ENCODE measurements around the gene TBX4.
A peak's percentile ranks its signal among the peaks of the same experiment; 100 is the strongest.

Gene TBX4

DNA sequence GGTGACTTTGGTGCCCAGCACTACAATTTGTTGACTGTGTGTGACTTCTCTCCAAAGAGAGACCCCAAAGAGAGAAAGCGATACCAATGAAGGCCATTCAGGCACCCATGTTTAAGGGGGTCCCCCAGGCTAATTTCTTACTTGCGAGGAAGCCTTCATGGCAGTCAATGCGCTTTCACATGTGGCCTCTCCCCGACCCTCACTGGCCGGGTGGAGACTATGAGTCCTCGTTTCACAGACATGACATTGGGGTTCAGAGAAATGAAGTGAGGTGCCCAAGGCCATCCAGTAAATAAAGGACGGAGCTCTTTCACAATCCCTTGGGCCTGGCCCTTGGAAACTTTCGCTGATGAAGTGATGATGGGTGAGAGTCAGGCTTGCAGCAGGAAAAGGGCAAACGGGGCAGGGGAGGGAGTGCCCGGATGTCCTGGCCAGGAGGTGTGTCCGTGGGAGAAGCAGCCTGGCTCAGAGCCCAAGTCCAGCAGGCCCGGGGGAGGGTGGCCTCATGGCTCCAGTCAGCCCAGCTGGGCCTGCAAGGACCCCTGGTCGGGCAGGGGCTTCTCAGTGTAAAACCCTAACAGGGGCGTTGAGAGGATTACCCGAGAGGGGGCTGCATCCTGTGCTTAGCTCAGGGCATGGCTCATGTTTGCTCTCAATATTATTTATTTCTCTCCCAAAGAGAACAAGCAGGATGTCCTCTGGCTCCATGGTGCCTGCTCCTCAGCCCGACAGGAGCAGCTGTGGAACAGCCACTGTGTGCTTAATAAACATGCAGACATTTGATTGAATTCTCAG, 37.9 kb upstream of the TBX4 start:
- H3K4me3 ChIP-seq (ENCODE audit: low read depth, low read length), result no peak overlapping the region
- TF ChIP-seq, protein P1, sequence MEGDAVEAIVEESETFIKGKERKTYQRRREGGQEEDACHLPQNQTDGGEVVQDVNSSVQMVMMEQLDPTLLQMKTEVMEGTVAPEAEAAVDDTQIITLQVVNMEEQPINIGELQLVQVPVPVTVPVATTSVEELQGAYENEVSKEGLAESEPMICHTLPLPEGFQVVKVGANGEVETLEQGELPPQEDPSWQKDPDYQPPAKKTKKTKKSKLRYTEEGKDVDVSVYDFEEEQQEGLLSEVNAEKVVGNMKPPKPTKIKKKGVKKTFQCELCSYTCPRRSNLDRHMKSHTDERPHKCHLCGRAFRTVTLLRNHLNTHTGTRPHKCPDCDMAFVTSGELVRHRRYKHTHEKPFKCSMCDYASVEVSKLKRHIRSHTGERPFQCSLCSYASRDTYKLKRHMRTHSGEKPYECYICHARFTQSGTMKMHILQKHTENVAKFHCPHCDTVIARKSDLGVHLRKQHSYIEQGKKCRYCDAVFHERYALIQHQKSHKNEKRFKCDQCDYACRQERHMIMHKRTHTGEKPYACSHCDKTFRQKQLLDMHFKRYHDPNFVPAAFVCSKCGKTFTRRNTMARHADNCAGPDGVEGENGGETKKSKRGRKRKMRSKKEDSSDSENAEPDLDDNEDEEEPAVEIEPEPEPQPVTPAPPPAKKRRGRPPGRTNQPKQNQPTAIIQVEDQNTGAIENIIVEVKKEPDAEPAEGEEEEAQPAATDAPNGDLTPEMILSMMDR (IDR thresholded peaks at IDR 0.05; ENCODE audit: insufficient read depth, low read depth, low read length, missing control alignments), result no peak
- no peak for DNase-seq (ENCODE audit: low read depth)

DNA sequence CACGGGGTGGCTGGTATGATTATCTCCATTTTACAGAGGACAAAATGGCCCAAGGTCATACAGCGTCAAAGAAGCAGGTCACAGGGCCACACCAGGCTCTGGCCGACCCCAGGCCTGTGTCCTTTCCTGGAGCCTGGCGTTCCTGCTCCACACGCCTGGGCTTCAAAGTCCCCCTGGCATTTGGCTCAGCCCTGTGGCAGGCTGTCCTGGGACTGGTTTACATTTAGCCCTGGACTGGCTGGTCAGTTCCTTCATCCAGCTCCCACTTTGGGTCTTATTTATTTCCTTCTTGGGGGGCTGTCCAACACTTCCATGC, 37.3 kb upstream of the TBX4 start:
- no peak overlapping the region for H3K4me3 ChIP-seq (ENCODE audit: low read depth, low read length)
- no peak for DNase-seq (ENCODE audit: low read depth)
- TF ChIP-seq, protein P1 (IDR thresholded peaks at IDR 0.05; ENCODE audit: insufficient read depth, low read depth, low read length, missing control alignments), result no peak

DNA sequence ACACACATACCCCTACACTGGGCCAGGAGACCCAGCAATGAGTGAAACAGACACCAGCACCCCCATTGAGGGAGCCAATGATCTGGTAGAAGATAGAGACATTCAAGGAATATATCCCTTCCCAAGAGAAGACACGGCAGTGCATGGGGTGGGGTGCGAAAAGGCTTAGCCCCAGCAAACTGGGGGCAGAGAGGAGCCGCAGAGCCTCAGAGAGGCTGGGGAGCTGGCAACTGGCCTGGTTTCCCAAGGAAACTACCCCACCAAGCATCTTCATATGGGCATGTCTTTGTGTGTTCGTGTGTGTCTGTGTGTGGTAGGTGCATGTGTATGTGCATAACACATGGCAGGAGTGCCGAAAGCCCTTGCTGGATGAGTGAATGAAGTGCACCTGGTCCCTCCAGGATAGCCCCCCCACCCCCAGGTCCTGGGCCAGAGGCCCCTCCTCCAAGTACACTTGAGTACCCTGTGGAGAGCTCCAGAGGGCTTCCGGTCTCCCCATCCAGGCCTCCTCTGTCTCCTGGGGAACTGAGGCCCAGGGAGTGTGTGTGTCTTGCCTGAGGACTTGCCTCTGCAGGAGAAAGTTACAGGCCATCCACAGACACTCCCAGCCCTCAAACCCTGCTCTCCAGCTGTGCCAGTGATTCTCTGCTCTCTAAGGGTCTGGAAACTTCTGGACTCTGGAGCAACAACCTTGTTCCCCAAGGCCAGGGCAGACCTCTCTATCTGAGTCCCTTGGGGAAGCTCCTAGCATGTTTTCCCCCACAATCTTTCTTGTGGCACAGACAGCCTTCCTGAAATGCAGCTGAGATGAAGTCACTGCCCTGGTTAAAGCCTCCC, 36.6 kb upstream of the TBX4 start:
- TF ChIP-seq, protein P1 (IDR thresholded peaks at IDR 0.05; ENCODE audit: insufficient read depth, low read depth, low read length, missing control alignments), result no peak
- no peak overlapping the region for H3K4me3 ChIP-seq (ENCODE audit: low read depth, low read length)
- no peak for DNase-seq (ENCODE audit: low read depth)

DNA sequence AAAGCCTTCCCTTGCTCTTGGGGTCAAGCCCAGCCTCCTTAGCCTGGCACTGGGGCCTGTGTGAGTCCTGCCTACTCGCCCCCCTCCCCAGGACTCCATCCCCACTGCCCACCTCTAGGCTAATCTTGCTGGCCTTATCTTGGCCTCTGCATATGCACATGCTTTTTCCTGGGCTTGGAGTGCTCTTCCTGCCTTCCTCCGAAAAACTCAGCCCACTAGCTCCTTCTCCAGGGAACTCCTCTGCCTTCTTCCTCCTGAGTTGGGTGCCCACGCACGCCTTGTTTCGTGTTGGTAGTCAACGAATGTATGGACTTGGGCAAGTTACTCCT, 36.0 kb upstream of the TBX4 start:
- TF ChIP-seq, protein P1 (IDR thresholded peaks at IDR 0.05; ENCODE audit: insufficient read depth, low read depth, low read length, missing control alignments), result no peak
- no peak overlapping the region for H3K4me3 ChIP-seq (ENCODE audit: low read depth, low read length)
- no peak for DNase-seq (ENCODE audit: low read depth)

DNA sequence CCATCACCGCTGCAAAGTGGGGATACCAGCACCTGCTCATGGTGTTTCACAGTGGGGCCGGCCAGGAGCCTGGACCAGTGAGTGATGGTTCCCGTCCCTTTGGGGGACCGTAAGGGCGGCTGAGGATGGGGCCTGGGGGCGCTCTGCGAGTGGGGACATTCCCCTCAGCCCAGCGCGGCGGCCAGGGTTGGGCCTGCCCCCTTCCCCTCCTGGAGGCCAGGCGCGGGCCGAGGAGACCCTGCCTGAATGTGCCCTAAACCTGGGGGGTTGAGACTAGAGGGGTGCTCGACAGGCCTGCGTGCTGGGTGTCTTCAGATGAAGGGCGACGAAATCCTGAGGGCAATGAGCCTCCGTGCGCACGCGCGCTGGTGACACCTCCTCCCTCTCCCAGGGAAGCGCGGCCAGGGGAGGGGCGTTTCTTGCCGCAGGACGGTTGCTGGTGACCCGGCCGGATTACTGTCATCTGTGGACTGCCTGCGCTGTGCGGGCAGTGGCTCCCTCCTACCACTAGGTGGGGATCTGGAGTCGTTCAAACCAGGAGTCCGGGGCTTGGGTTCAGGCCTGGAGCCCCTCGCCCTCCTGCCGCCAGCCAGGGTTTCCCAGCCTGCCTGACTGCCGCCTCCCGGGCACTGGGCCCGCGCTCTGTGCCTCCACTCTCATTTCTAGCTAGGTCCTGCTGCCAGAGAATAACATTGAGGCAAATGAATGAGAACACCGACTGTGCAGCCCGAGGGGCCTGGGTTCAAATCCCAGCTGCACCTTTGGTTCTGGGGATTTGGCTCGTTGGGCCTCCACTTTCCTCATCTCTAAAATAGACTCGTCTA, 35.5 kb upstream of the TBX4 start:
- TF ChIP-seq, protein P1 (IDR thresholded peaks at IDR 0.05; ENCODE audit: insufficient read depth, low read depth, low read length, missing control alignments), result peak; percentile 95
- no peak overlapping the region for H3K4me3 ChIP-seq (ENCODE audit: low read depth, low read length)
- DNase-seq (ENCODE audit: low read depth), result peak; percentile 75

DNA sequence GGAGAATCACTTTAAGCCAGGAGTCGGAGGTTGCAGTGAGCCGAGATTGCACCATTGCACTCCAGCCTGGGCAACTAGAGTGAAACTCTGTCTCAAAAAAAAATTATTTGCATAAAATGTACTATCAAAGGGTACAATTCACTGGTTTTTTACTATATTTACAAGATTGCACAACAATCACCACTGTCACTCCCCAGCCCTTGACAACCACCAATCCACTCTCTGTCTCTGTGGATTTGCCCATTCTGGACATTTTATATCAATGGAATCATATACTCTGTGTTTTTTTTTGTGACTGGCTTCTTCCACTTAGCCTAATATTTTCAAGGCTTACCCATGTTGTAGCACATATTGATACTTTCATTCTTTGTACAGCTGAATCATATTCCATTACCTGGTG, 33.8 kb upstream of the TBX4 start:
- DNase-seq (ENCODE audit: low read depth), result no peak
- H3K4me3 ChIP-seq (ENCODE audit: low read depth, low read length), result no peak overlapping the region
- TF ChIP-seq, protein P1 (IDR thresholded peaks at IDR 0.05; ENCODE audit: insufficient read depth, low read depth, low read length, missing control alignments), result no peak

All from GM12865 (cell line).